Measurements from ENCODE around the gene PARD6G. TPM values are rescaled to one million over a fixed set of nuclear protein-coding genes. Genes with fewer than 3 reads are reported as not detected.

The PARD6G gene
- total and polyA plus RNA-seq, 2 experiments from 2014 or later = 6.9 to 18.5 TPM

GRCh38 chr18:80190311-80190710 is 57.0 kb downstream of the PARD6G start:
- peaks cover 3% of the 10 kb centered on the region for H3K27me3 Mint-ChIP-seq (ENCODE audit: insufficient read depth, low read depth, poor library complexity)
- H3K9me3 Mint-ChIP-seq = peaks cover 13% of the 10 kb centered on the region
- peaks cover 7% of the 10 kb centered on the region; the same call in 1 of the 2 replicates for H3F3A ChIP-seq (replicated peaks; ENCODE audit: low read depth)
- peaks cover 7% of the 10 kb centered on the region; the same call in 2 of the 3 replicates for H3K4me1 Mint-ChIP-seq
- TF ChIP-seq ZNF331 (CRISPR knock-in tag; IDR thresholded peaks at IDR 0.05; ENCODE audit: low read depth) = no peak
- no peak for TF ChIP-seq ETS1 (IDR thresholded peaks at IDR 0.05)
- TF ChIP-seq POLR2AphosphoS5 (IDR thresholded peaks at IDR 0.05; ENCODE audit: low read depth) = no peak
- TF ChIP-seq NANOG (IDR thresholded peaks at IDR 0.05; ENCODE audit: borderline replicate concordance) = no peak
- no peak for TF ChIP-seq ZNF114 (CRISPR knock-in tag; IDR thresholded peaks at IDR 0.05)
- TF ChIP-seq REST (IDR thresholded peaks at IDR 0.05; ENCODE audit: unreplicated experiment) = no peak
- no peak for TF ChIP-seq JUNB (IDR thresholded peaks at IDR 0.05; ENCODE audit: unreplicated experiment)
- TF ChIP-seq ZNF462 (CRISPR knock-in tag; IDR thresholded peaks at IDR 0.05) = no peak
- TF ChIP-seq EZH2phosphoT487 (IDR thresholded peaks at IDR 0.05; ENCODE audit: unreplicated experiment) = no peak
- TF ChIP-seq STAT1 (IDR thresholded peaks at IDR 0.05; ENCODE audit: unreplicated experiment) = no peak
- no peak for TF ChIP-seq CREB1 (CRISPR knock-in tag; IDR thresholded peaks at IDR 0.05; ENCODE audit: low read depth)
- no peak for TF ChIP-seq CTCF (conservative IDR thresholded peaks at IDR 0.05; ENCODE audit: low read depth in 2 of 2)
- TF ChIP-seq EZH2 (IDR thresholded peaks at IDR 0.05; ENCODE audit: low read depth, unreplicated experiment) = no peak
- no peak overlapping the region for H3K4me3 ChIP-seq
- no peaks in the 10 kb centered on the region for H3K79me2 ChIP-seq (replicated peaks; ENCODE audit: insufficient read depth)
- no peak for ATAC-seq
- no peak overlapping the region for H3K27ac Mint-ChIP-seq
- H3K9me2 ChIP-seq (ENCODE audit: insufficient read depth) = no peaks in the 10 kb centered on the region
- H2AFZ ChIP-seq = no peak overlapping the region
- DNase-seq (ENCODE audit: low spot score) = no peak
- peaks cover 3% of the 10 kb centered on the region; the same call in 1 of the 3 replicates for H3K36me3 Mint-ChIP-seq (ENCODE audit: low read depth)
- no peak overlapping the region for H3K4me2 ChIP-seq
- no peak overlapping the region for H3K4me3 Mint-ChIP-seq
- no peaks in the 10 kb centered on the region for H3K36me3 ChIP-seq (ENCODE audit: insufficient read depth)
- H3K4me1 ChIP-seq (ENCODE audit: insufficient read depth) = no peaks in the 10 kb centered on the region
- H3K27ac ChIP-seq (ENCODE audit: low read depth) = no peak overlapping the region
- H3K27me3 ChIP-seq (ENCODE audit: insufficient read depth) = no peaks in the 10 kb centered on the region
- H4K20me1 ChIP-seq (replicated peaks; ENCODE audit: insufficient read depth) = no peaks in the 10 kb centered on the region
